OCI-LY3 (cell line): ENCODE results near the gene TMEM184C.

ENCODE experiments used
- EZH2phosphoT487 ChIP-seq: fragments of 200-600 bp; shearing (Covaris generic); IDR thresholded peaks from 2 replicates; pipeline ENCODE4 v1.6.1; 2018; ENCODE audit warnings: antibody characterized with exemption, mixed run types, low read depth
- TF ChIP-seq, protein P1 (sequence below): fragments of 200-600, 300-600 bp; sonication (generic); IDR thresholded peaks from 2 replicates; pipeline ENCODE4 v1.5.1; 2014; ENCODE audit warnings: antibody characterized with exemption, low read length, low read depth

DNA sequence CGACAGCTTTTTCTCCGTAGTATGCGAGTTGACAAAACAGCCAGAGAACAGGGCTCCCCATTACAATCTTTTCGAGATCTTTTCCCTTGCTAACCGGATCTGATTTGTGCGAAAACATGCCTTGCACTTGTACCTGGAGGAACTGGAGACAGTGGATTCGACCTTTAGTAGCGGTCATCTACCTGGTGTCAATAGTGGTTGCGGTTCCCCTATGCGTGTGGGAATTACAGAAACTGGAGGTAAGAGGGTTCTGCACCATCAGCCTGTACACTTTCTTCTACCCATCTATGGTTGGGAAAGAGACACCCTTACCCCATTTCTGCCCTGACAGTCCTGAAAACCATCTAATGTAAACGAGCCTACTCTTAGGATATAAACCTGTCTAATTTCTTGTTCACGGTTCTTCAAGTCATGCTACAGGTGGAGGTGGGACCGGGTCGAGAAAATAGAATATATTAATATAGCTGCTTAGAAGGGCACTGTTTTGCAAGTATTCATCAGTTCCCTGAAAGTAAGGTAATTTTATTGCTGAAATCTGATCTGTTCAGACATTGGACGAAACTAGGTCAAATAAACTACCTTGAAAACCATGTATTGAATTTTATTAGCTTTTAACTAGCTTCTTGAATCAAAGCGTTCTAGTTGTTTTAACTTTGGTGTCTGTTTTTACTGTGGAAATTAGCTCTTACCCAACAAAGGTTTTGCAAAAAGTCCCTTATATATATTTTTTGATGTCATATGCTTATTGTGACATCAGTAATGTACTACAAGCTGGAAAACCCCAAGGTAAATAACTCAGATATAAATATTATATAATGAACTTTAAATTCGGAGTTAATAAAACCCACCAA lies 869 bp downstream of the TMEM184C start:
- TF ChIP-seq, protein P1, sequence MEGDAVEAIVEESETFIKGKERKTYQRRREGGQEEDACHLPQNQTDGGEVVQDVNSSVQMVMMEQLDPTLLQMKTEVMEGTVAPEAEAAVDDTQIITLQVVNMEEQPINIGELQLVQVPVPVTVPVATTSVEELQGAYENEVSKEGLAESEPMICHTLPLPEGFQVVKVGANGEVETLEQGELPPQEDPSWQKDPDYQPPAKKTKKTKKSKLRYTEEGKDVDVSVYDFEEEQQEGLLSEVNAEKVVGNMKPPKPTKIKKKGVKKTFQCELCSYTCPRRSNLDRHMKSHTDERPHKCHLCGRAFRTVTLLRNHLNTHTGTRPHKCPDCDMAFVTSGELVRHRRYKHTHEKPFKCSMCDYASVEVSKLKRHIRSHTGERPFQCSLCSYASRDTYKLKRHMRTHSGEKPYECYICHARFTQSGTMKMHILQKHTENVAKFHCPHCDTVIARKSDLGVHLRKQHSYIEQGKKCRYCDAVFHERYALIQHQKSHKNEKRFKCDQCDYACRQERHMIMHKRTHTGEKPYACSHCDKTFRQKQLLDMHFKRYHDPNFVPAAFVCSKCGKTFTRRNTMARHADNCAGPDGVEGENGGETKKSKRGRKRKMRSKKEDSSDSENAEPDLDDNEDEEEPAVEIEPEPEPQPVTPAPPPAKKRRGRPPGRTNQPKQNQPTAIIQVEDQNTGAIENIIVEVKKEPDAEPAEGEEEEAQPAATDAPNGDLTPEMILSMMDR, result no peak
- no peak for TF ChIP-seq EZH2phosphoT487
